Neutrophil (primary cell): Measurements from ENCODE around the gene PTPRE.
"Not testable (repeated sequence)": the region's sequence is repeated elsewhere in the genome, so short reads cannot be mapped to it uniquely, and the experiment has no call there.

Source experiments
- H3K27ac ChIP-seq: fragments of 200-600 bp; sonication (generic); 2 replicates; pipeline ENCODE4 v1.5.1; 2016; ENCODE audit warnings: mild to moderate bottlenecking, moderate library complexity
- H3K27me3 ChIP-seq: fragments of 200-600 bp; sonication (generic); 2 replicates; pipeline ENCODE4 v1.6.0; 2016; ENCODE audit warnings: mild to moderate bottlenecking
- H3K36me3 ChIP-seq: fragments of 200-600 bp; sonication (generic); 2 replicates; pipeline ENCODE4 v1.5.1; 2017
- H3K4me1 ChIP-seq, 2 experiments: fragments of 200-600 bp in 1 of 2; sonication (generic) in 1 of 2; 1 replicate in 1 of 2; 2 replicates in 1 of 2; pipeline versions ENCODE4 v1.5.1 to v1.6.1; 2013 to 2016; ENCODE audit warnings: low read depth in 1 of 2, low read length in 1 of 2, mild to moderate bottlenecking in 1 of 2, moderate library complexity in 1 of 2; ENCODE audit not compliant: control insufficient read depth in 1 of 2, insufficient read depth in 1 of 2
- H3K4me3 ChIP-seq, 2 experiments: fragments of 200-600 bp in 1 of 2; sonication (generic) in 1 of 2; 1 replicate in 1 of 2; 2 replicates in 1 of 2; pipeline ENCODE4 v1.5.1; 2013 to 2016; ENCODE audit warnings: low read depth in 1 of 2, low read length in 1 of 2, mild to moderate bottlenecking in 1 of 2, moderate library complexity in 1 of 2
- H3K9me3 ChIP-seq: fragments of 200-600 bp; sonication (generic); 2 replicates; pipeline ENCODE4 v1.5.1; 2016
- TF ChIP-seq, protein P1 (sequence below): fragments of 200-600 bp; sonication (generic); IDR thresholded peaks from 2 replicates; pipeline ENCODE4 v1.5.1; 2016; ENCODE audit warnings: antibody characterized with exemption

PTPRE gene

DNA sequence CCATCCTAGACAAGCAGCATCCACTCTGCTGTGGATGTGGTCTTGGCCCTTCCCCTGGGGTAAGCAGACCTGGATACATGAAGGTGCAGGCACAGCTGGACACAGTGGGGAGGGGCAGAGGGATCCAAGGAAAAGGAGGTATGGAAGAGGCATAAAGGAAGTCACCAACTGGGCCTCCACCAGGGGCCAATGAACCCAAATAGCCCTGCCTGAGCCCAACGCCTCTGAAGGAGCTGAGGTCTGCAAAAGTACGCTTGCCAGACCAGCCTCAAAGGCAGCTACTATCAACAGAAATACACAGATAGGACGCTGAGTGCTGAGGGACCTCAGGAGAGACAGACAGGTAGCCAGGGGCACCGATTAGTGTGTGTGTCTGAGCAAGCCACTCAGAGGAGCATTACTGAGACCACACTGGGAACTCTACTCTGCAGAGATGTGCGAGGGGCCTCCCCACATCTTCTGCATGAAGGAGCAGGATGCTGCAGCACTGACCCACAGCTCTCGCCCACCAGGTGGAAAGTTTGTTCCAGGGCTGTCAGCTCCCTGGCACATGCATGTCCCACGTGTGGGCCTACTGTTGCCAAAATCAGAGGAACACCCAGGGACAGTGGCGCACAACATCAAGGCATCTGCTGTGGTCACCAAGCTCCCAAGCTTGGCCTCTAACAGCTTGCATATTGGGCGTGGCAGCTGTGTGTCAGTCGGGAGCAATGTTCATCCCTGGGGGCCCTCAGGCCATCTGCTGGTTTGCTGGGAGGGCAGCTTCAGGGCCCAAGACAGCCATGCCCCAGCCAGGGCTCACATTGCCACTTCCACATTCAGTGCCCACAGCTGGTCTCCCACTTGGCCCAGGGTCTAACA is 179.3 kb downstream of the PTPRE start:
- TF ChIP-seq, protein P1, sequence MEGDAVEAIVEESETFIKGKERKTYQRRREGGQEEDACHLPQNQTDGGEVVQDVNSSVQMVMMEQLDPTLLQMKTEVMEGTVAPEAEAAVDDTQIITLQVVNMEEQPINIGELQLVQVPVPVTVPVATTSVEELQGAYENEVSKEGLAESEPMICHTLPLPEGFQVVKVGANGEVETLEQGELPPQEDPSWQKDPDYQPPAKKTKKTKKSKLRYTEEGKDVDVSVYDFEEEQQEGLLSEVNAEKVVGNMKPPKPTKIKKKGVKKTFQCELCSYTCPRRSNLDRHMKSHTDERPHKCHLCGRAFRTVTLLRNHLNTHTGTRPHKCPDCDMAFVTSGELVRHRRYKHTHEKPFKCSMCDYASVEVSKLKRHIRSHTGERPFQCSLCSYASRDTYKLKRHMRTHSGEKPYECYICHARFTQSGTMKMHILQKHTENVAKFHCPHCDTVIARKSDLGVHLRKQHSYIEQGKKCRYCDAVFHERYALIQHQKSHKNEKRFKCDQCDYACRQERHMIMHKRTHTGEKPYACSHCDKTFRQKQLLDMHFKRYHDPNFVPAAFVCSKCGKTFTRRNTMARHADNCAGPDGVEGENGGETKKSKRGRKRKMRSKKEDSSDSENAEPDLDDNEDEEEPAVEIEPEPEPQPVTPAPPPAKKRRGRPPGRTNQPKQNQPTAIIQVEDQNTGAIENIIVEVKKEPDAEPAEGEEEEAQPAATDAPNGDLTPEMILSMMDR, result no peak
- no peak overlapping the region for H3K27ac ChIP-seq
- H3K9me3 ChIP-seq, result no peaks in the 10 kb centered on the region
- H3K36me3 ChIP-seq, result peaks cover 55% of the 10 kb centered on the region
- no peak overlapping the region for H3K4me3 ChIP-seq
- peaks cover 6% of the 10 kb centered on the region for H3K27me3 ChIP-seq
- H3K4me1 ChIP-seq, result no peaks in the 10 kb centered on the region

DNA sequence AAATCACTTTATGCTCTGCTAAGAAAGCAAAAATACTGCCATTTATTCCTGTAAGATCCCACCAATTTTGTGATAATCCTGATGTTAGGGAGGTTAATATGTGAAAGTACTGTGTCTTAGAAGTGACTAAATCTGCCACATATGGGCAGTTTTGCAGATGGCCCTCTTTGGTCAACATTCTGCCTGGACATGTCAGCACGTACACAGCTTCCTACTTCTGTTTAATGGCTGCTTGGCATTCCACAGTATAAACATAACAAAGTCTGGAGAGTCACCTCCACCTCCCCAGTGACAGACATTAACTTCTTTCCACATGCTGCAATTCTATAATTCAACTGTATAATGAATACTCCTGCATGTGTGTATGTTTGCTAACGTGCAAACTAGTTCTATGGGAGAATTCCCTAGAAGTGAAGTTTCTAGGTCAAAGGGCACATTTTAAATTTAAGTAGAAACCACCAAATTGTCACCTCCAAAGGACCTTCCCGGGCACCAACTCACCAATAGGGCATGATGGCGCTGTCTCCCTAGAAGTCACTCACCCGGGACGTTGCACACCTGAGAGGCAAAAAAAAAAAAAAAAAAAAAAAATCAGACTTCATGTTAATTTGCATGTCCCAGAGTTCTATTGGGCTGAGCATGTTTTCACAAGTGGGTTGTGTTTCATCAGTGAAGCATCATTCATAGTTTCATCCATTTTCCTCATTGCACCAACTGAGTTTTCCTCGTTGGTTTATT is 180.4 kb downstream of the PTPRE start:
- H3K9me3 ChIP-seq, result no peaks in the 10 kb centered on the region
- peaks cover 44% of the 10 kb centered on the region for H3K36me3 ChIP-seq
- TF ChIP-seq, protein P1, result no peak
- no peak overlapping the region for H3K4me3 ChIP-seq
- H3K27me3 ChIP-seq, result peaks cover 6% of the 10 kb centered on the region
- H3K27ac ChIP-seq, result no peak overlapping the region
- H3K4me1 ChIP-seq, result no peaks in the 10 kb centered on the region

DNA sequence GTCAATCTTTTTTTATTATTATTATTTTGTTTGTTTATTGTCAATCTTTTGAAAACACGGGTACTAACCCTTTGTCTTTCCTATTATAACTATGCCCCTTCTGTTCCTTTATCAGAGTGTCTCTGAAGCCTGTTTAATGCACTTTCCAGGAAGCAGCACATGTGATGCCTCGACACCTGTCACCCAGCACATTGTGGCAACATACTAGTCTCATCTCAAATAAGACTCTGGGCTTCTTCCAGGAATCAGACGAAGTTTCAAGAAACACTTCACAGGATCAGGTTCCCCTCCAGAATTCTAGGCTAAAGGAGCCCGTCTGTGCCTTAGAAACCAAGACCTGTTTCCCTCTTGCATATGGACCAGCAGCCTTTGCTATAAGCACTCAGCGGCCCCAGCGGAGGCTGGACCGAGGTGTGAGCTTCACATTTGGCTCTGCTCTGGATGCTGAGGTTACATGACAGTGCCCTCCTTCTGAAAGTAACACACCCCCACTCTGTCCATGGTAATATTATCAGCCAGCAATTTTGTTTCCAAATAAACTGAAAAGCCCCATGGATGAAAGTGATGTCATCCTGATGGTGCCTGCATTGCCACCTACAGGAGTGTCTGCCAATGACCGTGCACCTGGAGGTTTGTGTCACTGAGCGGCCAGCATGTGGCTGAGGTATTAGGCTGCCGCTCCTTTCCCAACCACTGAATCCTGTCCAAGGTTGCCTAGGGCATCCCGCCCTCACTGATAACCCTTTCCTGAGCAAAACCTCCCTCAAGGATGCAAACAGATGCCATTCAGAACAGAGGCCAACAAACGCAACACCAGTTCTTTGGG is 181.2 kb downstream of the PTPRE start:
- H3K4me1 ChIP-seq, result no peaks in the 10 kb centered on the region
- H3K9me3 ChIP-seq, result no peaks in the 10 kb centered on the region
- peaks cover 6% of the 10 kb centered on the region for H3K27me3 ChIP-seq
- peaks cover 36% of the 10 kb centered on the region for H3K36me3 ChIP-seq
- H3K4me3 ChIP-seq, result no peak overlapping the region
- TF ChIP-seq, protein P1, result no peak
- no peak overlapping the region for H3K27ac ChIP-seq

DNA sequence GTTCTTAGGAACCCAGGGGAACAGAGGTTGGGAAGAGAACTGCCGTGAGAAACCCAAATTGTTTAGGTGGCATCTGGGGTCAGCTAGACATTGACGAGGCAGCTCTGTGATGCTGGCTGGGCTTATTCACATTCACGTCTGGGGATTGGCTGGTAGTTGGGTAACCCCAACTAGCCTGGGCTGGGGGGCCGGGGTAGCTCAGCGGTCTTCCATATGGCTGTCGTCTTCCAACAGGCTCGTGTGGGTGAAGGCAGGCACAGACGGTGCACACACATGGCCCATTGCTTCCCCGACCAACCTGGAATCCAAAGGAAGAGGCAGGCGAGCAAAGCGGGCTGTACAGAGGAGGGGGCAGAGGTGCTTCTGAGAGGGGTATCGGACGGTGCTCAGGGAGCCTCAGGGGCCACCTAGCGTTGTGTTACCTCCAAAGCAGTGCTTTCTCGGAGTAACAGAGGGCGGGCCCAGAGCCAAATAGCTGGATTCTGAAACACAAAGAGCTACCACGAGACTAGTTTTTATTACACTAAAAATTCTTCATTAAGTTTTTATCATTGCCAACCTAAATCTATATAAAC is 184.8 kb downstream of the PTPRE start:
- Histone ChIP-seq H3K9me3 (no peaks in the 10 kb centered on the region), H3K4me3 (no peak overlapping the region), H3K27me3 (peaks cover 6% of the 10 kb centered on the region), H3K4me1 (no peaks in the 10 kb centered on the region), H3K27ac (no peak overlapping the region), H3K36me3 (peaks cover 21% of the 10 kb centered on the region)
- TF ChIP-seq, protein P1, result no peak

GRCh38 chr10:128092454-128092853 is 185.6 kb downstream of the PTPRE start:
- Histone ChIP-seq H3K27me3 (peaks cover 6% of the 10 kb centered on the region), H3K9me3 (no peaks in the 10 kb centered on the region), H3K4me3 (no peak overlapping the region), H3K36me3 (peaks cover 26% of the 10 kb centered on the region), H3K4me1 (no peaks in the 10 kb centered on the region), H3K27ac (no peak overlapping the region)
- TF ChIP-seq, protein P1, result no peak

- H3K27me3 ChIP-seq, H3K9me3 ChIP-seq, H3K4me3 ChIP-seq, H3K4me1 ChIP-seq, H3K27ac ChIP-seq: not testable (repeated sequence)
- H3K36me3 ChIP-seq, result peaks cover 44% of the 10 kb centered on the region
These were observed 187.7 kb downstream of the PTPRE start for GRCh38 chr10:128094596-128094995.
